K562 (cell line): Measurements from ENCODE around the gene KRT82. TPM values are rescaled to one million over a fixed set of nuclear protein-coding genes. Genes with fewer than 3 reads are reported as not detected.

Experiments used
- ATAC-seq: fragments of 200-7000 bp; cut with Tn5 transposase; 3 replicates; pipeline ENCODE4 v1.9.1; 2020; ENCODE audit warnings: moderate library complexity
- BruUV-seq: library from RNA; stranded (reverse); fragments of 400-500 nt; replicated peaks from 2 replicates; lab custom pipeline; 2021; lab: Mats Ljungman, UMichigan
- CTCF ChIA-PET: fragments of 300-600 bp; formaldehyde crosslinking; extraction: SDS; loops from one replicate; lab custom pipeline; 2021; ENCODE audit warnings: low intra/inter-chr PET ratio; lab: Yijun Ruan, JAX
- POLR2A ChIA-PET: fragments of 300-600, 350-650 bp; sonication (Branson Sonifier 250); formaldehyde crosslinking; extraction: SDS; loops from one replicate; lab custom pipeline; 2021; ENCODE audit warnings: antibody characterized with exemption, inconsistent platforms; lab: Yijun Ruan, JAX
- DNase-seq, 4 experiments: peaks; one replicate each; pipeline versions ENCODE4 v3.0.0 to v3.0.0-alpha.2; 2011 to 2018; ENCODE audit warnings: low spot score in 3 of 4, mixed read lengths in 3 of 4; ENCODE audit errors: extremely low read depth in 1 of 4
- FAIRE-seq: peaks from 2 replicates; lab custom pipeline; 2011; peaks lifted over from hg19 to GRCh38; lab: Jason Lieb, UNC
- H2AFZ ChIP-seq: 2 replicates; pipeline ENCODE4 v1.6.0; 2011; ENCODE audit warnings: low read depth, low read length, control low read depth, inconsistent platforms
- H3K27ac ChIP-seq: fragments of 200-600 bp; 3 replicates; pipeline ENCODE4 v1.8.0; 2011; ENCODE audit warnings: low read depth, mild to moderate bottlenecking, control low read depth, inconsistent platforms, low read length, moderate library complexity, mixed read lengths; ENCODE audit errors: extremely low read depth
- H3K27me3 ChIP-seq, 2 experiments: fragments of 300-600 bp in 1 of 2; 2 replicates in 1 of 2; 3 replicates in 1 of 2; pipeline versions ENCODE4 v1.6.0 to v1.8.0; 2011; ENCODE audit warnings: inconsistent platforms in 2 of 2, low read length in 2 of 2, mild to moderate bottlenecking in 1 of 2, mixed read lengths in 1 of 2, moderate library complexity in 1 of 2; ENCODE audit not compliant: control insufficient read depth in 2 of 2, insufficient read depth in 2 of 2
- H3K36me3 ChIP-seq: fragments of 300-600 bp; 3 replicates; pipeline ENCODE4 v1.8.0; 2011; ENCODE audit warnings: mild to moderate bottlenecking, low read length, inconsistent platforms; ENCODE audit not compliant: control insufficient read depth, insufficient read depth
- H3K4me1 ChIP-seq, 2 experiments: fragments of 200-600 bp in 1 of 2; replicated peaks in 1 of 2; 2 replicates in 1 of 2; 3 replicates in 1 of 2; pipeline versions ENCODE4 v1.5.1 to v1.8.0; 2011; ENCODE audit warnings: inconsistent platforms in 2 of 2, low read length in 2 of 2, mild to moderate bottlenecking in 1 of 2, mixed read lengths in 1 of 2, moderate library complexity in 1 of 2; ENCODE audit not compliant: control insufficient read depth in 2 of 2, insufficient read depth in 2 of 2
- H3K4me2 ChIP-seq: 2 replicates; pipeline ENCODE4 v1.6.1; 2011; ENCODE audit warnings: low read length, control low read depth, inconsistent platforms, mixed read lengths; ENCODE audit not compliant: insufficient read depth
- H3K4me3 ChIP-seq: fragments of 200-600 bp; sonication (generic), shearing (Covaris generic); 2 replicates; pipeline ENCODE4 v1.5.1; 2016; ENCODE audit warnings: control low read depth, inconsistent platforms
- H3K79me2 ChIP-seq: fragments of 200-600 bp; 3 replicates; pipeline ENCODE4 v1.8.0; 2011; ENCODE audit warnings: low read length, inconsistent platforms; ENCODE audit not compliant: control insufficient read depth, insufficient read depth
- H3K9ac ChIP-seq, 2 experiments: 2 replicates each; pipeline versions ENCODE4 v1.6.0 to v1.6.1; 2011; ENCODE audit warnings: low read depth in 2 of 2, low read length in 2 of 2, control low read depth in 1 of 2, inconsistent platforms in 1 of 2, mild to moderate bottlenecking in 1 of 2, mixed read lengths in 1 of 2; ENCODE audit not compliant: insufficient read depth in 1 of 2
- H3K9me1 ChIP-seq: one replicate; pipeline ENCODE4 v1.6.0; 2011; ENCODE audit warnings: inconsistent platforms, mild to moderate bottlenecking, low read length, moderate library complexity; ENCODE audit not compliant: control insufficient read depth, insufficient read depth
- H3K9me3 ChIP-seq: replicated peaks from 2 replicates; pipeline ENCODE4 v1.5.1; 2011; ENCODE audit warnings: low read depth, low read length, inconsistent platforms; ENCODE audit not compliant: control insufficient read depth, insufficient read depth
- H4K20me1 ChIP-seq: replicated peaks from 2 replicates; pipeline ENCODE4 v1.6.1; 2011; ENCODE audit warnings: low read length, inconsistent platforms, mixed read lengths; ENCODE audit not compliant: control insufficient read depth, insufficient read depth
- CBX5 ChIP-seq: IDR thresholded peaks from 2 replicates; pipeline ENCODE4 v1.6.1; 2014; ENCODE audit warnings: low read depth, borderline replicate concordance
- E2F4 ChIP-seq: sonication (generic); formaldehyde crosslinking; IDR thresholded peaks from 2 replicates; pipeline ENCODE4 v1.8.0; 2022; ENCODE audit warnings: mild to moderate bottlenecking, low read depth, missing genetic modification reagents
- E2F5 ChIP-seq: sonication (generic); formaldehyde crosslinking; IDR thresholded peaks from 2 replicates; pipeline ENCODE4 v1.8.0; 2022; ENCODE audit warnings: mild to moderate bottlenecking, missing genetic modification reagents
- EP300 ChIP-seq: IDR thresholded peaks from 2 replicates; pipeline ENCODE4 v1.6.1; 2012; ENCODE audit warnings: low read length, improper control_type of control experiment
- HMGXB4 ChIP-seq: sonication (generic); formaldehyde crosslinking; IDR thresholded peaks from 2 replicates; pipeline ENCODE4 v1.8.1; 2023; ENCODE audit warnings: mild to moderate bottlenecking, missing genetic modification reagents
- ILK ChIP-seq: fragments of 450-650 bp; IDR thresholded peaks from 2 replicates; pipeline ENCODE4 v1.6.1; 2016; ENCODE audit warnings: missing genetic modification characterization, low read depth, mild to moderate bottlenecking, missing compliant biosample characterization, moderate library complexity, borderline replicate concordance
- MAFF ChIP-seq: IDR thresholded peaks from 2 replicates; pipeline ENCODE4 v1.6.1; 2012; ENCODE audit warnings: low read length, improper control_type of control experiment
- MTA2 ChIP-seq: fragments of 450-650 bp; IDR thresholded peaks from 2 replicates; pipeline ENCODE4 v1.6.1; 2016; ENCODE audit warnings: low read depth
- NFRKB ChIP-seq: fragments of 450-650 bp; IDR thresholded peaks from 2 replicates; pipeline ENCODE4 v1.6.1; 2016; ENCODE audit warnings: low read depth
- PYGO2 ChIP-seq: fragments of 450-650 bp; IDR thresholded peaks from 2 replicates; pipeline ENCODE4 v1.6.1; 2016; ENCODE audit warnings: mild to moderate bottlenecking, missing genetic modification characterization, moderate library complexity, missing compliant biosample characterization
- SREBF1 ChIP-seq: fragments of 150-350 bp; IDR thresholded peaks from 2 replicates; pipeline ENCODE4 v1.6.1; 2014; ENCODE audit warnings: antibody characterized with exemption, low read depth, low read length, borderline replicate concordance
- THRAP3 ChIP-seq: fragments of 450-650 bp; IDR thresholded peaks from 2 replicates; pipeline ENCODE4 v1.6.1; 2016; ENCODE audit warnings: mild to moderate bottlenecking, inconsistent platforms, borderline replicate concordance
- ZBTB17 ChIP-seq: fragments of 450-650 bp; formaldehyde crosslinking; IDR thresholded peaks from 2 replicates; pipeline ENCODE4 v1.4.0; 2020; ENCODE audit warnings: mild to moderate bottlenecking
- ZNF212 ChIP-seq: fragments of 450-650 bp; formaldehyde crosslinking; IDR thresholded peaks from 2 replicates; pipeline ENCODE4 v1.4.0; 2020; ENCODE audit warnings: mild to moderate bottlenecking
- ZNF274 ChIP-seq: IDR thresholded peaks from 2 replicates; pipeline ENCODE4 v1.6.1; 2011; ENCODE audit warnings: low read depth, mild to moderate bottlenecking, low read length, moderate library complexity, borderline replicate concordance
- ZNF644 ChIP-seq: fragments of 200-800 bp; sonication (Bioruptor generic); IDR thresholded peaks from 2 replicates; pipeline ENCODE4 v1.6.1; 2016; ENCODE audit warnings: low read depth, missing genetic modification characterization, missing compliant biosample characterization
- WGBS: fragments of 100-300 bp; shearing (Covaris generic); methylation state at CpG from one replicate; pipeline ENCODE4 v1.1.6; 2016; ENCODE audit warnings: low coverage, mixed read lengths; ENCODE audit not compliant: insufficient coverage; ENCODE audit errors: missing lambda C conversion rate; 5-methylcytosine and 5-hydroxymethylcytosine counted together
- in situ Hi-C: fragments of 300-500 bp; cut with MboI; formaldehyde crosslinking; loops from 4 replicates; pipeline ENCODE4 v1.15.0; 2018; ENCODE audit warnings: inconsistent platforms, mixed read lengths
- intact Hi-C: fragments of 100-400 bp; cut with micrococcal nuclease; formaldehyde crosslinking; loops from 2 replicates; pipeline ENCODE4 v1.14.2; 2022
- polyA plus RNA-seq, 8 experiments: library from polyadenylated mRNA; depleted of rRNA in 4 of 8; stranded (reverse) in 5 of 8; unstranded in 3 of 8; fragments of >200 nt; fragmentation: Nextera tagmentation in 2 of 8; fragmentation: Illumina TruSeq in 1 of 8; extraction: Ambion mirVana in 2 of 8; extraction: Trizol in 1 of 8; gene quantifications; 2 replicates each; pipeline versions ENCODE4 v1.2.1 to v1.2.3, GENCODE V29; 2011 to 2014; ENCODE audit warnings: inconsistent platforms in 1 of 8, missing spikeins in 1 of 8
- total RNA-seq, 7 experiments: library from RNA; depleted of rRNA in 6 of 7; stranded (reverse); fragments of >200 nt in 6 of 7; fragmentation: Illumina TruSeq in 2 of 7; extraction: Trizol in 2 of 7; gene quantifications; 2 replicates each; pipeline versions ENCODE4 v1.2.1 to v1.2.3, GENCODE V29; 2011 to 2021; ENCODE audit warnings: low replicate concordance in 1 of 7

KRT82 gene
- total and polyA plus RNA-seq, 9 of the 15 experiments (the other 6 are each of a cell fraction or from before 2014, with no cell fraction given), result not detected

- CTCF ChIA-PET, result no interaction called here
- H4K20me1 ChIP-seq, result no peaks in the 10 kb centered on the region; the same call in 1 of the 2 replicates
- no peak overlapping the region for H3K4me2 ChIP-seq
- no peak overlapping the region for H2AFZ ChIP-seq
- in situ Hi-C loops (no loop called here), intact Hi-C loops (no loop called here)
- WGBS, result 0% methylated on average over 6 of the region's 6 CpGs
- H3K27ac ChIP-seq, result no peak overlapping the region
- BruUV-seq, result no TSS peak
- H3K9me1 ChIP-seq, result peaks cover 3% of the 10 kb centered on the region
- no peak for TF ChIP-seq E2F4 (CRISPR knock-in tag)
- TF ChIP-seq THRAP3, result no peak
- no peak for TF ChIP-seq ZNF212
- TF ChIP-seq PYGO2 (tag), result no peak
- TF ChIP-seq CBX5, result no peak
- no peak for TF ChIP-seq ZNF274
- TF ChIP-seq MAFF, result no peak
- no peak for TF ChIP-seq SREBF1
- no peak for TF ChIP-seq ZNF644 (tag)
- no peak for TF ChIP-seq NFRKB
- no peak for TF ChIP-seq ILK
- TF ChIP-seq MTA2, result no peak
- TF ChIP-seq ZBTB17 (CRISPR knock-in tag), result no peak
- no peak for TF ChIP-seq HMGXB4 (CRISPR knock-in tag)
- no peak for TF ChIP-seq EP300
- TF ChIP-seq E2F5, result no peak
- H3K9me3 ChIP-seq, result no peaks in the 10 kb centered on the region
- no peaks in the 10 kb centered on the region for H3K4me1 ChIP-seq
- H3K27me3 ChIP-seq, result peaks cover 14 to 45% of the 10 kb centered on the region in 2 experiments; a peak in 3 of 5 replicates
- H3K9ac ChIP-seq, result no peak overlapping the region
- no peak for ATAC-seq
- no peaks in the 10 kb centered on the region for H3K36me3 ChIP-seq
- no peak for FAIRE-seq
- POLR2A ChIA-PET, result no interaction called here
- no peak overlapping the region for H3K4me3 ChIP-seq
- DNase-seq, result no peak
- no peaks in the 10 kb centered on the region for H3K79me2 ChIP-seq
Observed at GRCh38 chr12:52349196-52349595, 56.9 kb downstream of the KRT82 start.
